ENCODE results near the gene ENTHD1. TPM values are rescaled to one million over a fixed set of nuclear protein-coding genes. Genes with fewer than 3 reads are reported as not detected.
"Not testable (repeated sequence)": the region's sequence is repeated elsewhere in the genome, so short reads cannot be mapped to it uniquely, and the experiment has no call there.

Gene ENTHD1
- total RNA-seq, 1 donor from 2014 or later: 0.08 TPM

DNA sequence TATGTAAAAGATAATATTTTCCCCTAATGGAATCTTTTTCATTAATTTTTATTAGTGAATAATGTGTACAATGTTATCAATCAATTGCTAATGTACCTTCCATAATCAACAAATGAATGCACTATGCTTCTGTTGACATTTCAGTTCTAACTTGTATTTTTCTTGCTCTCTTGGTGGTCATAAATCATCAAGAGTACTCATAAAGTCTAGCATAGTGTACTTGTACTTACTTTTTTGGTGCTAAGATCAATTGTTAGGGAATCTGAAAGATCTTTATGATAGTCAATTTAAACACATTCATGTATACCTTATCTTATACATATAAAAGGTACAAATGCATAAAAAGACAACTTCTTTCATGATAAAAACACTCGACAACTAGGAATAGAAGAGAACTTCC, 10.5 kb downstream of the ENTHD1 start:
- DNase-seq (ENCODE audit: low spot score): no peak
- Mint-ChIP-seq H3K36me3 (ENCODE audit: low read depth) (no peaks in the 10 kb centered on the region), H3K4me1 (ENCODE audit: low read depth) (peaks cover 4% of the 10 kb centered on the region), H3K27ac (no peak overlapping the region), H3K9me3 (no peaks in the 10 kb centered on the region), H3K4me3 (no peak overlapping the region), H3K27me3 (ENCODE audit: insufficient read depth) (peaks cover 2% of the 10 kb centered on the region)
- intact Hi-C loops (cut with micrococcal nuclease): no loop called here

DNA sequence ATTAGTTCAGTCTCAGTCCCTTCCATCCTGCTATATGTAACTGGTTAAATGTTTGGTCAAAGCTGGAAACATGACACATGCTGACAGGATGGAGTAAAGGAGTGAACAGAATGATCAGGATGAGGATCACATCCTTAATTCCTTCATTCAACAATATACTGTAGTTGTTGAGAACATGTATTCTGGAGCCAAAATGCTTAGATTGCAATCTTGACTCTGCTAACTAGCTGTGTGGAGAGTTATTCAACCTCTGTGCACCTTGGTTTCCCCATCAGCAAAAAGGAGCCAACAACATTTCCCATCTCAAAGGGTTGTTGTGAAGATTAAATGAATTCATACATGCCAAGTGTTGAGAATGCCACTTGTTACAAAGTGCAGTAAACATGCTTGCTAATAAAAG, 12.8 kb downstream of the ENTHD1 start:
- peaks cover 6% of the 10 kb centered on the region for H3K4me1 Mint-ChIP-seq (ENCODE audit: low read depth)
- no peaks in the 10 kb centered on the region for H3K27me3 Mint-ChIP-seq (ENCODE audit: insufficient read depth)
- no peaks in the 10 kb centered on the region for H3K36me3 Mint-ChIP-seq (ENCODE audit: low read depth)
- H3K4me3 Mint-ChIP-seq: no peak overlapping the region
- no peaks in the 10 kb centered on the region for H3K9me3 Mint-ChIP-seq
- no peak for DNase-seq (ENCODE audit: low spot score)
- H3K27ac Mint-ChIP-seq: no peak overlapping the region
- intact Hi-C loops (cut with micrococcal nuclease): loop anchor here (2.0 kb wide), 1 partner anchor 16 kb away; no protein-coding TSS in a partner anchor

DNA sequence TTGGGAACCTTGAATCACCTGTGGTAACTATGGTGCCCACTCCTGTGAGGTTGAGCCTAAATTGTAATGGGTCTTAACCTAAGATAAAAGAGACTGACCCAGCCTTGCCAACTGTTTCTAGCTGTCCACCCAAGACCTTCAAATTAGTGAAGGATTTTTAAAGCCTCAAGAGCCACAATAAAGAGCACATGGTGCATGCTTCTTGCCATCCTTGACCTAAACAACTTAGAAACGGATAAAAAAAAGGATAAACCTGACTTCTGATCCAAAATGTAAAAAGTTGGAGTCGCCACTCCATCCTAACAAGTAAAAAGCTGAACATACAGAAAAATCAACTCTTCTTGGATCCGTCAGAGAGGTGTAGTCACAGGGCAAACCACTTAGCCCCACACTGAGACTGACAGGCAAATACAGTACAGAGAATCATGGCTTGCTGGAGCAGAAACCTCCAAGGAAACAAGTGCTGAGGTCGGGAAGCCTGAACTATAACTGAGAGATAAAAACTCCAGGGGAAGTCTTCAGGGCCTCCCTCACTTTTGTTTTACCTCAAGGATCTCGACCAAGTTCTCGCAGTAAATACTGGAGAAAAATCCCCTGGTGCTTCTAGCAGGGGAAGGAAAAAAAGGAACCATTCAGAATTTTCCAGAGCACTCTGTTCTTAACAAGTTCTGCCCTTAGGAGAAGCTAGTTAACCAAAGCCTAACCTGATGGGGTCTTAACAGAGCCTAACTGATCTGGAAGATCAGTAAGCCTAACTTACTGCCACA, 16.3 kb downstream of the ENTHD1 start:
- Mint-ChIP-seq H3K4me3 (no peak overlapping the region), H3K4me1 (ENCODE audit: low read depth) (peaks cover 6% of the 10 kb centered on the region), H3K9me3 (no peaks in the 10 kb centered on the region), H3K36me3 (ENCODE audit: low read depth) (no peaks in the 10 kb centered on the region), H3K27ac (no peak overlapping the region), H3K27me3 (ENCODE audit: insufficient read depth) (peaks cover 2% of the 10 kb centered on the region)
- intact Hi-C loops (cut with micrococcal nuclease): no loop called here
- no peak for DNase-seq (ENCODE audit: low spot score)

DNA sequence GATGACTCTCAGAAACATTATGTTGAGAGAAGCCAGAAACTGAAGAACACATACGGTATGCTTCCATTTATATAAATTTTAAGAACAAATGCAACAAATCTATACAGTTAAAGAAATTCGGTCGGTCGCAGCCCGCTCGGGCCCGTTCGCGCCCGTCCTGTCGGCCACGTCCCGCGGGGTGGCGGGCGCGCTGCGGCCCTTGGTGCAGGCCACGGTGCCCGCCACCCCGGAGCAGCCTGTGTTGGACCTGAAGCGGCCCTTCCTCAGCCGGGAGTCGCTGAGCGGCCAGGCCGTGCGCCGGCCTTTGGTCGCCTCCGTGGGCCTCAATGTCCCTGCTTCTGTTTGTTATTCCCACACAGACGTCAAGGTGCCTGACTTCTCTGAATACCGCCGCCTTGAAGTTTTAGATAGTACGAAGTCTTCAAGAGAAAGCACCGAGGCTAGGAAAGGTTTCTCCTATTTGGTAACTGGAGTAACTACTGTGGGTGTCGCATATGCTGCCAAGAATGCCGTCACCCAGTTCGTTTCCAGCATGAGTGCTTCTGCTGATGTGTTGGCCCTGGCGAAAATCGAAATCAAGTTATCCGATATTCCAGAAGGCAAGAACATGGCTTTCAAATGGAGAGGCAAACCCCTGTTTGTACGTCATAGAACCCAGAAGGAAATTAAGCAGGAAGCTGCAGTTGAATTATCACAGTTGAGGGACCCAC, 18.2 kb downstream of the ENTHD1 start:
- H3K27ac Mint-ChIP-seq; H3K9me3 Mint-ChIP-seq; H3K27me3 Mint-ChIP-seq (ENCODE audit: insufficient read depth); DNase-seq (ENCODE audit: low spot score); H3K36me3 Mint-ChIP-seq (ENCODE audit: low read depth); H3K4me1 Mint-ChIP-seq (ENCODE audit: low read depth); H3K4me3 Mint-ChIP-seq; intact Hi-C loops (cut with micrococcal nuclease): not testable (repeated sequence)

DNA sequence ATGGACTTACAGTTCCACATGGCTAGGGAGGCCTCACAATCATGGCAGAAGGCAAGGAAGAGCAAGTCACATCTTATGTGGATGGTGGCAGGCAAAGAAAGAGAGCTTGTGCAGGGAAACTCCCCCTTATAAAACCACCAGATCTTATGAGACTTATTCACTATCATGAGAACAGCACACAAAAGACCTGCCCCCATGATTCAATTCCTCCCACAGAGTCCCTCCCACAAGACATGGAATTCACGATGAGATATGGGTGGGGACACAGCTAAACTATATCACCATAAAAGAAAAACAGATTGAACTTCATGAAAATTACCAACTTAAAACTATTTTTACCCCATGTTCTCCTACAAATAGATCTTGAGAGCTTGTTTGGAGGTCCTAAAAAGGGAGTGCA, 19.6 kb downstream of the ENTHD1 start:
- peaks cover 2% of the 10 kb centered on the region for H3K27me3 Mint-ChIP-seq (ENCODE audit: insufficient read depth)
- no peak for DNase-seq (ENCODE audit: low spot score)

DNA sequence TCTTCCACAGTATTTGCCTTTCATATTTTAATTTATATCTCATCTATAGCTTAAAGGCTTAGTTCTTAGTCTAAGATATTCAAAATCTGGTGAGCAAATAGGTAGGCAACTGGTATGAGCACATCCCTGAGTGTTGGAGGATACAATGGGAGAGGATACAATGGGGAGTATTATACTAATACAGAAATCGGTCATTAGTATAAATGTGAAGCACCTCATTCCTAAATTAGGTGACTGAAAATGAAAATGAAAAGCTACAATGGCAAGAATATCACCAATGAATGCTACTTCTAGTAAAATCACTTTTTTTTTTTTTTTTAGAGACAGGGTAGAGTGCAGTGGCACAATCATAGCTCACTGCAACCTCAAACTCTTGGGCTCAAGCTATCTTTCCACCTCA, 21.0 kb downstream of the ENTHD1 start:
- intact Hi-C loops (cut with micrococcal nuclease): no loop called here
- Mint-ChIP-seq H3K36me3 (ENCODE audit: low read depth) (peaks cover 2% of the 10 kb centered on the region), H3K9me3 (peaks cover 6% of the 10 kb centered on the region), H3K27me3 (ENCODE audit: insufficient read depth) (peaks cover 2% of the 10 kb centered on the region), H3K4me3 (no peak overlapping the region), H3K4me1 (ENCODE audit: low read depth) (peaks cover 10% of the 10 kb centered on the region), H3K27ac (no peak overlapping the region)
- DNase-seq (ENCODE audit: low spot score): no peak

More for the DNA sequence above, 19.6 kb downstream of the ENTHD1 start:
- Mint-ChIP-seq H3K36me3 (ENCODE audit: low read depth) (no peaks in the 10 kb centered on the region), H3K9me3 (peaks cover 3% of the 10 kb centered on the region), H3K4me3 (no peak overlapping the region), H3K27ac (no peak overlapping the region), H3K4me1 (ENCODE audit: low read depth) (peaks cover 9% of the 10 kb centered on the region)
- intact Hi-C loops (cut with micrococcal nuclease): no loop called here

DNA sequence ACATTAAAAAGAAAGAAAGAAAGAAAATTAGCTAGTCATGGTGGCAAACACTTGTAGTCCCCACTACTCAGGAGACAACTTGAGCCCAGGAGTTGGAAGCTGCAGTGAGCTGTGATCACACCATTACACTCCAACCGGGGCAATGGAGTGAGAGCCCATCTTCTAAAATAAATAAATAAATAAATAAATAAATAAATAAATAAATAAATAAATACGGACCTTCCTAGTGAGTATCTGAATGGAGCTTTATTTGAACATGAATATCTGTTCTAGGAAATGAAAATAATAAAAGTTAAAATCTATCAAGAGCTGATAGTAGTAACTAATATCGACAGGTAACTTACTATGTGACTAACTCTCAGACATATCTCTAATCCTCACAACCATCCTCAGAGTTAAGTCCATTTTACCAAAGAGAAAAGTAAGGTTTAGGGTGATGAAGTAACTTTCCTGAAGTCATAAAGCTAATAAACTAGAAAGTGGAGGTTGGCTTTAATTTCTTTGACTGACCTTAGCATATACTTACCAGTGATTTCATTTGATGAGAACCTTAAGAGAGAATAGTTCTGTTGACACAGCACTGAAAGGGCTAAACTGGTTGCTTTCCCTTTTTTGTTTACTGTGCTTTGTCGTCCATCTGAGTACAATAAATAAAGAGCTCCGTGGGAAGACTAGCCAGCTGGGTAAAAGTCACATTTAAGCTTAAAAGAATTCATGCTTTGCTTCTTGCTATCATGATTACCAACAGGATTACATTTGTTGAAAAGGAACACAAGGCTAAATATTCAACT, 22.4 kb downstream of the ENTHD1 start:
- H3K4me1 Mint-ChIP-seq (ENCODE audit: low read depth): peaks cover 10% of the 10 kb centered on the region
- DNase-seq (ENCODE audit: low spot score): no peak

DNA sequence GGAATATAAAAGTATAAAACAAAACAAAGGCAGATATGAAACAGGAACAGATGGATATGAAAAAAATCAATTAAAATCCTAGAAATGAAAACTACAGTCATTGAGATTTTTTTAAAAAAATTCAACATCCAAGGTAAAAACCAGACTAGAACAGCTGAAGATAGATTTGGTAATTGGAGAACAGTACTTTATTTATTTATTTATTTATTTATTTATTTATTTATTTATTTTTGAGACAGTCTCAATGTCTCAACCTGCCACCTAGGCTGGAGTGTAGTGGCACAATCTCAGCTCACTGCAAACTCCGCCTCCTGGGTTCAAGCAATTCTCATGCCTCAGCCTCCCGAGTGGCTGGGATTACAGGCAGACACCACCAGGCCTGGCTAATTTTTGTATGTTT, 23.8 kb downstream of the ENTHD1 start:
- H3K36me3 Mint-ChIP-seq (ENCODE audit: low read depth); H3K27me3 Mint-ChIP-seq (ENCODE audit: insufficient read depth); H3K27ac Mint-ChIP-seq; DNase-seq (ENCODE audit: low spot score); intact Hi-C loops (cut with micrococcal nuclease); H3K4me3 Mint-ChIP-seq; H3K9me3 Mint-ChIP-seq: not testable (repeated sequence)
- H3K4me1 Mint-ChIP-seq (ENCODE audit: low read depth): peaks cover 15% of the 10 kb centered on the region

More for the DNA sequence above, 22.4 kb downstream of the ENTHD1 start:
- intact Hi-C loops (cut with micrococcal nuclease): no loop called here
- H3K9me3 Mint-ChIP-seq: peaks cover 6% of the 10 kb centered on the region
- peaks cover 2% of the 10 kb centered on the region for H3K36me3 Mint-ChIP-seq (ENCODE audit: low read depth)
- no peak overlapping the region for H3K27ac Mint-ChIP-seq
- peaks cover 2% of the 10 kb centered on the region for H3K27me3 Mint-ChIP-seq (ENCODE audit: insufficient read depth)
- H3K4me3 Mint-ChIP-seq: no peak overlapping the region

DNA sequence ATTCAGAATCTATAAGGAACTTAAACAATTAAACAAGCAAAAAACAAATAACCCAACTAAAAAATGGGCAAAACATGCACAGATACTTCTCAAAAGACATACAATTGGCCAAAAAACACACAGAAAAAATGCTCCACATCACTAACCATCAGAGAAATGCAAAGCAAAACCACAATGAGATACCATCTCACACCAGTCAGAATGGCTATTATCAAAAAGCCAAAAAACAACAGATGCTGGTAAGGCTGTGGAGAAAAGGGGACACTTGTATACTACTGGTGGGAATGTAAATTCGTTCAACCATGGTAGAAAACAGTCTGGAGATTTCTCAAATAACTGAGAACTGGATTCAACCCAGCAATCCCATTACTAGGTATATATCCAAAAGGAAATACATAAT, 24.8 kb downstream of the ENTHD1 start:
- Mint-ChIP-seq H3K36me3 (ENCODE audit: low read depth) (peaks cover 2% of the 10 kb centered on the region), H3K4me3 (no peak overlapping the region), H3K4me1 (ENCODE audit: low read depth) (peaks cover 15% of the 10 kb centered on the region), H3K27ac (no peak overlapping the region), H3K9me3 (peaks cover 6% of the 10 kb centered on the region), H3K27me3 (ENCODE audit: insufficient read depth) (peaks cover 6% of the 10 kb centered on the region)
- intact Hi-C loops (cut with micrococcal nuclease): no loop called here
- DNase-seq (ENCODE audit: low spot score): no peak

DNA sequence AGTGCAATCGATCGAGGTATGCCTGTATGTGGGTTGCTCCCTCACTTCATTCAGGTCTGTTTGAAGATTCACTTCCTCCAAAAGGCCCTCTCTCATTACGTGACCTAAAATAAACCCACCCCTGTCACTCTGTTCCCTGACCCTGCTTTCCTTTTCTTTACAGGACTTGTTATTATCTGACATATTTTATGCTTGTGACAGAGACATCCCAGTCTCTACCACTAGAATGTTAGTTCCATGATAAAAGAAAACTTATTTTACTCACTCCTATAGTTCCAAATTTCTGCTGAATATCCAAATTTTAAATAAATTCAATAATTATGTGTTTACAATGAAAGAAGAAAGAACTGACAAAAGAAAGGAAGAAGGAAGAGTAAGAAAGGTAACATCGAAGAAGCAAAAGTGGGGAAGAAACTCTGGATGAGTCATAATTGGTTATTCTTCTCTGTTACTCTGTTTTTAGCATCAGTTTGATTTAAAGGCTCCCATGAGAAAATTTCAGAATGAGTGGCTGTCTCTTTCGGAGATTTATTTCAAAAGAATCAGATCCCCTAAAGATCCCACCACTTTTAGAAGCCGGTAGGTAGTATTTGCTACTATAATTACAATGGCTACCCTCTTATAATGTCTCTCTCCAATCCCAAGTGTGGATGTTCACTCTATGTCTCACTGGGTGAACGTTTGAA, 33.5 kb downstream of the ENTHD1 start:
- no peaks in the 10 kb centered on the region for H3K9me3 Mint-ChIP-seq
- peaks cover 5% of the 10 kb centered on the region for H3K36me3 Mint-ChIP-seq (ENCODE audit: low read depth)
- intact Hi-C loops (cut with micrococcal nuclease): no loop called here
- H3K4me3 Mint-ChIP-seq: no peak overlapping the region
- H3K4me1 Mint-ChIP-seq (ENCODE audit: low read depth): peaks cover 18% of the 10 kb centered on the region
- peaks cover 17% of the 10 kb centered on the region for H3K27me3 Mint-ChIP-seq (ENCODE audit: insufficient read depth)
- H3K27ac Mint-ChIP-seq: no peak overlapping the region
- DNase-seq (ENCODE audit: low spot score): no peak

DNA sequence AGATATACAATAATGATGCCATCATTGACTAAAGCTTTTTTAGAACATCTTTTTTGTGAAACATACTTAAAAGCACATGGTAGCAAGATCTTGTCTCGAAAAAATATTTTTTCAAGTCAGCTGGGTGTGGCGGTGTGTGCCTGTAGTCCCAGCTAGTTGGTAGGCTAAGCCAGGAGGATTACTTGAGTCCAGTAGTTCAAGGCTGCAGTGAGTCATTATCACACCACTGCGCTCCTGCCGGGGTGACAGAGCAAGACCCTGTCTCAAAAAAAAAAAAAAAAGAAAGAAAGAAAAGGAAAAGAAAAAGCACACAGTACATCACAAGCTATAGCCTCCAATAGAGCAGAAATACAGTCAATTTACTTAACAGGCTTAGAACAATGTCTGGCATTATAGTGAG, 37.0 kb downstream of the ENTHD1 start:
- no peaks in the 10 kb centered on the region for H3K9me3 Mint-ChIP-seq
- H3K4me3 Mint-ChIP-seq: no peak overlapping the region
- peaks cover 22% of the 10 kb centered on the region for H3K27me3 Mint-ChIP-seq (ENCODE audit: insufficient read depth)
- no peak overlapping the region for H3K27ac Mint-ChIP-seq
- peaks cover 17% of the 10 kb centered on the region for H3K4me1 Mint-ChIP-seq (ENCODE audit: low read depth)
- DNase-seq (ENCODE audit: low spot score): no peak
- intact Hi-C loops (cut with micrococcal nuclease): no loop called here
- H3K36me3 Mint-ChIP-seq (ENCODE audit: low read depth): peaks cover 5% of the 10 kb centered on the region

DNA sequence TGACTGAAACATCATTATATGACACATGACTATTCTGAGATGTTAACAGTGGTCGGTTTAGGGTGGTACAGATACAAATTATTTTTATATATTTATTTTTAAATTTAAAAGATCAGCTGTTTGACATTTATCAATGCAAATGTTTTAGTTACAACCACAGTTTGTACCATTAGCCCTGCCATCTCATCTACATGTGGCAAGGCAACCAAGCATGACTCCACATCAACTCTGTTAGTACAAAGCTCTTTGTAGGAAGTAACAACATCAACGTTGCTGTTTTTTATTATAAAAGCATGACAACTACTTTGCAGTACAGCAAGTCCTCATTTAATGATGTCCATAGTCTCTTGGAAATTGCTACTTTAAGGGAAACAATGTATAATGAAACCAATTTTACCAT, 40.8 kb downstream of the ENTHD1 start:
- H3K9me3 Mint-ChIP-seq: no peaks in the 10 kb centered on the region
- DNase-seq (ENCODE audit: low spot score): no peak
- H3K27me3 Mint-ChIP-seq (ENCODE audit: insufficient read depth): peaks cover 28% of the 10 kb centered on the region
- H3K27ac Mint-ChIP-seq: no peak overlapping the region
- intact Hi-C loops (cut with micrococcal nuclease): no loop called here
- peaks cover 1% of the 10 kb centered on the region for H3K36me3 Mint-ChIP-seq (ENCODE audit: low read depth)
- H3K4me1 Mint-ChIP-seq (ENCODE audit: low read depth): no peaks in the 10 kb centered on the region
- no peak overlapping the region for H3K4me3 Mint-ChIP-seq
